ENCODE measurements around the gene LRRC32.

LRRC32 gene

GRCh38 chr11:76670485-76671236, at the start of gene LRRC32:
TSS of gene LRRC32 (minus strand) at chr11:76670747. CDS start at chr11:76665954, 4,793 bp downstream.
- DNase-seq (ENCODE audit: low read depth in 2 of 2), result peak in 1 of 2 donors; percentile 41

GRCh38 chr11:76719686-76720085, 49.1 kb upstream of the LRRC32 start:
- no peak for DNase-seq (ENCODE audit: low read depth in 2 of 2)

GRCh38 chr11:76719281-76719680, 48.7 kb upstream of the LRRC32 start:
- no peak for DNase-seq (ENCODE audit: low read depth in 2 of 2)

- no peak for DNase-seq (ENCODE audit: low read depth in 2 of 2)
Measured at GRCh38 chr11:76717816-76718215, 47.3 kb upstream of the LRRC32 start.

- no peak for DNase-seq (ENCODE audit: low read depth in 2 of 2)
Measured at GRCh38 chr11:76717369-76717768, 46.8 kb upstream of the LRRC32 start.

GRCh38 chr11:76716268-76716667, 45.7 kb upstream of the LRRC32 start:
- no peak for DNase-seq (ENCODE audit: low read depth in 2 of 2)

GRCh38 chr11:76714493-76714892, 43.9 kb upstream of the LRRC32 start:
- no peak for DNase-seq (ENCODE audit: low read depth in 2 of 2)

- no peak for DNase-seq (ENCODE audit: low read depth in 2 of 2)
Measured at GRCh38 chr11:76713499-76713898, 43.0 kb upstream of the LRRC32 start.

GRCh38 chr11:76712125-76712524, 41.6 kb upstream of the LRRC32 start:
- DNase-seq (ENCODE audit: low read depth in 2 of 2), result no peak

- DNase-seq (ENCODE audit: low read depth in 2 of 2), result no peak
Measured at GRCh38 chr11:76709756-76710155, 39.2 kb upstream of the LRRC32 start.

- no peak for DNase-seq (ENCODE audit: low read depth in 2 of 2)
Measured at GRCh38 chr11:76708972-76709660, 38.6 kb upstream of the LRRC32 start.

GRCh38 chr11:76707293-76707825, 36.8 kb upstream of the LRRC32 start:
- no peak for DNase-seq (ENCODE audit: low read depth in 2 of 2)

GRCh38 chr11:76706667-76707066, 36.1 kb upstream of the LRRC32 start:
- no peak for DNase-seq (ENCODE audit: low read depth in 2 of 2)

- no peak for DNase-seq (ENCODE audit: low read depth in 2 of 2)
Measured at GRCh38 chr11:76705826-76706225, 35.3 kb upstream of the LRRC32 start.

GRCh38 chr11:76704171-76704948, 33.8 kb upstream of the LRRC32 start:
- DNase-seq (ENCODE audit: low read depth in 2 of 2), result no peak

- no peak for DNase-seq (ENCODE audit: low read depth in 2 of 2)
Measured at GRCh38 chr11:76703707-76704106, 33.2 kb upstream of the LRRC32 start.

GRCh38 chr11:76702336-76703128, 32.0 kb upstream of the LRRC32 start:
- DNase-seq (ENCODE audit: low read depth in 2 of 2), result no peak

- no peak for DNase-seq (ENCODE audit: low read depth in 2 of 2)
Measured at GRCh38 chr11:76701294-76702040, 30.9 kb upstream of the LRRC32 start.

- DNase-seq (ENCODE audit: low read depth in 2 of 2), result no peak
Measured at GRCh38 chr11:76700177-76701100, 29.9 kb upstream of the LRRC32 start.

Measured in stimulated activated CD8-positive, alpha-beta memory T cell treated with anti-CD3 and anti-CD28 coated beads, Interleukin-2, amount 100 ng/mL, for 48 hours (primary cell).